Mesenchymal stem cell (in vitro differentiated cells and primary cell): ENCODE measurements around the gene FARP1.

Source experiments
- DNase-seq: peaks from one replicate; pipeline ENCODE4 v3.0.0-alpha.2; 2013
- H2AFZ ChIP-seq: one replicate; pipeline ENCODE4 v1.6.1; 2013; ENCODE audit warnings: low read depth, mild to moderate bottlenecking, control low read depth, inconsistent platforms, low read length, moderate library complexity
- H2AK5ac ChIP-seq: 2 replicates; pipeline ENCODE4 v1.6.1; 2013; ENCODE audit warnings: low read length, moderate library complexity, mild to moderate bottlenecking, inconsistent platforms; ENCODE audit not compliant: severe bottlenecking
- H2BK120ac ChIP-seq: one replicate; pipeline ENCODE4 v1.6.1; 2013; ENCODE audit warnings: low read depth, mild to moderate bottlenecking, inconsistent platforms, low read length, moderate library complexity
- H2BK12ac ChIP-seq, 2 experiments: one replicate each; pipeline ENCODE4 v1.6.1; 2013; ENCODE audit warnings: inconsistent platforms in 2 of 2, low read length in 2 of 2, mild to moderate bottlenecking in 2 of 2, moderate library complexity in 2 of 2, control low read depth in 1 of 2
- H2BK15ac ChIP-seq: one replicate; pipeline ENCODE4 v1.6.1; 2013; ENCODE audit warnings: mild to moderate bottlenecking, low read depth, inconsistent platforms; ENCODE audit not compliant: poor library complexity, severe bottlenecking
- H2BK5ac ChIP-seq: 2 replicates; pipeline ENCODE4 v1.6.1; 2013; ENCODE audit warnings: low read depth, mild to moderate bottlenecking, low read length, control low read depth, inconsistent platforms; ENCODE audit not compliant: poor library complexity, severe bottlenecking
- H3K14ac ChIP-seq, 2 experiments: one replicate each; pipeline ENCODE4 v1.6.1; 2013; ENCODE audit warnings: inconsistent platforms in 2 of 2, low read length in 2 of 2, control low read depth in 1 of 2, mild to moderate bottlenecking in 1 of 2, moderate library complexity in 1 of 2
- H3K18ac ChIP-seq, 2 experiments: one replicate each; pipeline ENCODE4 v1.6.1; 2013; ENCODE audit warnings: inconsistent platforms in 2 of 2, low read length in 2 of 2, control low read depth in 1 of 2, low read depth in 1 of 2, mild to moderate bottlenecking in 1 of 2
- H3K23ac ChIP-seq, 2 experiments: one replicate each; pipeline ENCODE4 v1.6.1; 2013; ENCODE audit warnings: inconsistent platforms in 2 of 2, low read length in 2 of 2, mild to moderate bottlenecking in 2 of 2, moderate library complexity in 2 of 2, control low read depth in 1 of 2
- H3K27ac ChIP-seq: 2 replicates; pipeline ENCODE4 v1.5.1; 2013; ENCODE audit warnings: mild to moderate bottlenecking, moderate library complexity, low read length, control low read depth, inconsistent platforms; ENCODE audit not compliant: poor library complexity, severe bottlenecking
- H3K27me3 ChIP-seq, 2 experiments: 2 replicates each; pipeline versions ENCODE4 v1.6.1 to v1.7.0; 2013; ENCODE audit warnings: low read length in 2 of 2, mild to moderate bottlenecking in 2 of 2, moderate library complexity in 2 of 2, control low read depth in 1 of 2, inconsistent platforms in 1 of 2; ENCODE audit not compliant: control insufficient read depth in 1 of 2, insufficient read depth in 1 of 2
- H3K36me3 ChIP-seq, 2 experiments: 2 replicates each; pipeline versions ENCODE4 v1.6.1 to v1.7.0; 2013; ENCODE audit warnings: low read length in 2 of 2, control low read depth in 1 of 2, inconsistent platforms in 1 of 2, low read depth in 1 of 2, mild to moderate bottlenecking in 1 of 2; ENCODE audit not compliant: insufficient read depth in 2 of 2, control insufficient read depth in 1 of 2
- H3K4ac ChIP-seq, 2 experiments: one replicate each; pipeline ENCODE4 v1.6.1; 2013; ENCODE audit warnings: inconsistent platforms in 2 of 2, low read length in 2 of 2, mild to moderate bottlenecking in 2 of 2, moderate library complexity in 2 of 2, control low read depth in 1 of 2, low read depth in 1 of 2
- H3K4me1 ChIP-seq: 2 replicates; pipeline ENCODE4 v1.6.1; 2013; ENCODE audit warnings: low read depth, low read length, control low read depth; ENCODE audit not compliant: control insufficient read depth, insufficient read depth
- H3K4me2 ChIP-seq: 2 replicates; pipeline ENCODE4 v1.6.1; 2013; ENCODE audit warnings: low read length, mild to moderate bottlenecking, inconsistent platforms; ENCODE audit not compliant: poor library complexity, severe bottlenecking
- H3K4me3 ChIP-seq, 2 experiments: 2 replicates each; pipeline versions ENCODE4 v1.5.1 to v1.7.0; 2013; ENCODE audit warnings: low read length in 2 of 2, mild to moderate bottlenecking in 2 of 2, control low read depth in 1 of 2, low read depth in 1 of 2; ENCODE audit not compliant: insufficient read depth in 1 of 2
- H3K79me1 ChIP-seq: replicated peaks from 2 replicates; pipeline ENCODE4 v1.6.1; 2013; ENCODE audit warnings: mild to moderate bottlenecking, control low read depth, low read length, inconsistent platforms; ENCODE audit not compliant: poor library complexity, severe bottlenecking
- H3K9ac ChIP-seq: 2 replicates; pipeline ENCODE4 v1.7.0; 2013; ENCODE audit warnings: mild to moderate bottlenecking, low read length, moderate library complexity
- H3K9me3 ChIP-seq: 2 replicates; pipeline ENCODE4 v1.7.0; 2013; ENCODE audit warnings: mild to moderate bottlenecking, low read length; ENCODE audit not compliant: control insufficient read depth
- H4K8ac ChIP-seq: one replicate; pipeline ENCODE4 v1.6.1; 2013; ENCODE audit warnings: inconsistent platforms, mild to moderate bottlenecking, low read length, moderate library complexity
- H4K91ac ChIP-seq: one replicate; pipeline ENCODE4 v1.6.1; 2013; ENCODE audit warnings: mild to moderate bottlenecking, low read length, inconsistent platforms
- WGBS: methylation state at CpG from one replicate; pipeline ENCODE4 v1.1.7; 2013; ENCODE audit warnings: mixed read lengths; 5-methylcytosine and 5-hydroxymethylcytosine counted together

The FARP1 gene

DNA sequence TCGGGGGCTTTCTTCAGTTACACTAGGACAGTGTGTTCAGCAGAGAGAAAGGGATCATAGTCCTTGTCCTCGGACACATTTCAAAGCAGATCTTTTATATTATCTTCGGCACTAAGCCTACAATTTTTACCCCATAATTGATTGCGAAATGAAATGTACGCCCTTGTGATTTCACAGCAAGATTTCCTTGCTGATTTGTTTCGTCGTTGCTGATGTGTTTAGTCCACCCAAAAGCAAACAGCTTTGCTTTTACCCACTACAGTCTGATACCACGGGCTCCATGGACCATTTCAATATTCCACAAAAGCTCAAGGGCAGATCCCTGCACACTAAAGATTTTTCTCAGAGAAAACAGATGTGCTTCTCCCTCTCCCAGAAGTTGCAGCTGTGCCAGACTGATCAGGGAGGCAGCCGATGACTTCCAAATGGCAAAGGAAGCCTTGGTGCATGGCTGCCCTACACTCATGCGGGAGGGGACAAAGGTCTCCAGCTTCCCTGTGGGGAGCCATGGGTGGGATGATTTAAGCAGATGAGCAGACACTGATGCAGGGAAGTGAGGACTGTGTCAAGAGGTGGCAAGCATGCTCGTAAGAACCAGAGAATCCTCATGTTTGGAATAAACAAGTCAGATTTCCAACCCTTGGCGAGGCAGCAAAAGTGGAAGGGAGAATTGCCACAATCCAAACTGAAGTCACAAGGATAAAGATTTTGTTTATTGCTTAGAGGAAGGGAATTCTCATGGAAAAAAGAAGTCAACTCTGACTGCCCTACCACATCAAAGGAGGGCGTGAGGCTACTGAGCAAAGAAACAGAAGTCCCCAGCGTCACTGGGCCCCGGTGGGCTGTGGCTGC is 353.0 kb downstream of the FARP1 start:
- H3K27me3 ChIP-seq: no peaks in the 10 kb centered on the region
- peaks cover 21 to 22% of the 10 kb centered on the region in 2 experiments for H3K36me3 ChIP-seq
- H3K14ac ChIP-seq: no peak overlapping the region
- H2BK120ac ChIP-seq: peak overlapping the region; percentile 2
- no peak overlapping the region for H2AFZ ChIP-seq
- no peak overlapping the region for H3K27ac ChIP-seq
- peak overlapping the region; percentile 85 for H3K9ac ChIP-seq
- H3K9me3 ChIP-seq: no peaks in the 10 kb centered on the region
- no peak overlapping the region for H3K4me2 ChIP-seq
- H3K23ac ChIP-seq: no peak overlapping the region
- WGBS: 77% methylated on average over 15 of the region's 15 CpGs
- H2BK15ac ChIP-seq: peak overlapping the region; percentile 29
- H3K4me3 ChIP-seq: peak overlapping the region in 1 of 2 experiments; percentile 72
- DNase-seq: peak; percentile 93
- H2AK5ac ChIP-seq: no peak overlapping the region
- H3K4ac ChIP-seq: peak overlapping the region in 1 of 2 experiments; percentile 38
- no peak overlapping the region for H4K91ac ChIP-seq
- H4K8ac ChIP-seq: no peak overlapping the region
- H3K18ac ChIP-seq: peak overlapping the region in 1 of 2 experiments; percentile 70
- peaks cover 49% of the 10 kb centered on the region for H3K79me1 ChIP-seq
- H2BK12ac ChIP-seq: peak overlapping the region in 1 of 2 experiments; percentile 80
- no peak overlapping the region for H2BK5ac ChIP-seq
- H3K4me1 ChIP-seq: peaks cover 8% of the 10 kb centered on the region

DNA sequence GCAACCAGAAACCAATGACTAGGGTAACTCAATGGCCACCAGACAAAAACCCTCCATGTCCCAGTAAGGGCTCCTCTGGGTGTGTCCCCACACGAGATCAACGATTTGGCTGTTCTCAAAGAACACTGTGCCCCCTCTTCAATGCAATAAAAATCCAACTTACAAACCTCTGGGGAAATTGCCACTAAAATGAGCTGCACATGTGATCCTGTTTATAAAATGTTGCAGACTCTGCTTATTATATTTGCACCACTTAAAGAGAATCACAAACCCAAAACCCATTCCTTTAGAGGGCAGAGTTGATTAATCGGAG is 353.5 kb downstream of the FARP1 start:
- H2BK5ac ChIP-seq: no peak overlapping the region
- H3K27me3 ChIP-seq: no peaks in the 10 kb centered on the region
- H3K4ac ChIP-seq: no peak overlapping the region
- H3K4me1 ChIP-seq: peaks cover 8% of the 10 kb centered on the region
- H3K4me2 ChIP-seq: no peak overlapping the region
- H3K36me3 ChIP-seq: peaks cover 21 to 22% of the 10 kb centered on the region in 2 experiments
- no peak overlapping the region for H2BK120ac ChIP-seq
- peak overlapping the region in 1 of 2 experiments; percentile 72 for H3K4me3 ChIP-seq
- 68% methylated on average over 3 of the region's 3 CpGs for WGBS
- H2BK15ac ChIP-seq: peak overlapping the region; percentile 29
- no peaks in the 10 kb centered on the region for H3K9me3 ChIP-seq
- H3K23ac ChIP-seq: no peak overlapping the region
- H4K91ac ChIP-seq: no peak overlapping the region
- peaks cover 48% of the 10 kb centered on the region for H3K79me1 ChIP-seq
- H2BK12ac ChIP-seq: peak overlapping the region in 1 of 2 experiments; percentile 10
- H3K18ac ChIP-seq: no peak overlapping the region
- H3K9ac ChIP-seq: peak overlapping the region; percentile 85
- H3K27ac ChIP-seq: no peak overlapping the region
- no peak overlapping the region for H2AK5ac ChIP-seq
- no peak overlapping the region for H3K14ac ChIP-seq
- H2AFZ ChIP-seq: no peak overlapping the region
- no peak overlapping the region for H4K8ac ChIP-seq
- DNase-seq: no peak

DNA sequence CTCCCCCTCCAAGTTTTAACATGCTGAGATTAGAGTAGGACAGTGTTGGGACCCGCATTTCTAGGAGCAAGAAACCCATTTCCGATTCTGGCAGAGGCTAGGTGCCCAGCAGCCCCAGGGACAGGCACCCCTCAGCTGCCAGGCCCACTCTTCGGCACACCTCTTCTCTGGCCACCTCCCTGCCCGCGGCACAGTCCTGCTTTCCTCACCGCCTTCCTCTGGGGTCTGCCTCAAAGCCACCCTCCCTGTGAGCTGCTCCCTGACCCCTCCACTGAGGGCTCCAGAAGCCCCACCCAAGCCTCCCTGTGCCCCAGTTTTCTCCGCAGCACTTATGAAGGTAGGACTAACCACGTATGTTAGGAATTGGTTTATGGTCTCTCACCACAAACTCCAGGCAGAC is 354.1 kb downstream of the FARP1 start:
- H3K4me2 ChIP-seq: no peak overlapping the region
- no peak overlapping the region for H2AFZ ChIP-seq
- H4K8ac ChIP-seq: peak overlapping the region; percentile 70
- H3K27ac ChIP-seq: no peak overlapping the region
- no peak for DNase-seq
- H3K23ac ChIP-seq: no peak overlapping the region
- H3K36me3 ChIP-seq: peaks cover 22% of the 10 kb centered on the region in 2 experiments
- H2AK5ac ChIP-seq: no peak overlapping the region
- no peak overlapping the region for H2BK120ac ChIP-seq
- H3K4me3 ChIP-seq: no peak overlapping the region
- H3K14ac ChIP-seq: peak overlapping the region in 1 of 2 experiments; percentile 19
- peak overlapping the region; percentile 85 for H3K9ac ChIP-seq
- peak overlapping the region; percentile 81 for H4K91ac ChIP-seq
- H2BK12ac ChIP-seq: peak overlapping the region in 1 of 2 experiments; percentile 17
- peaks cover 8% of the 10 kb centered on the region for H3K4me1 ChIP-seq
- H3K79me1 ChIP-seq: peaks cover 51% of the 10 kb centered on the region
- peak overlapping the region; percentile 48 for H2BK15ac ChIP-seq
- no peaks in the 10 kb centered on the region for H3K9me3 ChIP-seq
- peak overlapping the region; percentile 45 to 71 for H3K18ac ChIP-seq
- no peak overlapping the region for H2BK5ac ChIP-seq
- WGBS: 93% methylated on average over 8 of the region's 8 CpGs
- H3K4ac ChIP-seq: peak overlapping the region; percentile 65 to 68
- no peaks in the 10 kb centered on the region for H3K27me3 ChIP-seq

DNA sequence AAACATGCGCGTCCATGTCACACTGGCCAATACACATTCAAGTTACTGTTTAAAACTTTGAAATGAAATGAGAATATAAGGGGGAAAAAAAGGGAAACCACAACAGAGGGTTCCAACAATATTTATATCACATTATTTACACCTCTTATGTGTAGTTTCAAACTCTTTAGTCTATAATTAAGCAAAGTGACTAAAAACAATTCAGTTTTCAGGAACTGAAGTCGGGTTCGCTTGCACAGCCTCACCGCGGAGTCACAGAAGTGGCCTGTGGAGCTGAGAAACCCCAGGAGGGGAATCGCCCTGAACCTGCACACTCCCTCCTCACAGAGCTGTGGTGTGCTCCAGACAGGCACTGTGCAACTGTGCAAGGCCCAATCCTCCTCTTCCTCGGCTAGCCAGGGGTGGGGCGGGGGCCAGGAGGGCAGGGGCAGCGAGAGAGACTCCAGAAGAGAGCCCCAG is 358.1 kb downstream of the FARP1 start:
- Histone ChIP-seq H3K9ac (no peak overlapping the region), H2BK12ac (no peak overlapping the region), H2AFZ (no peak overlapping the region), H3K14ac (no peak overlapping the region), H3K23ac (no peak overlapping the region), H3K36me3 (peaks cover 26 to 29% of the 10 kb centered on the region in 2 experiments), H2BK5ac (no peak overlapping the region), H2BK120ac (no peak overlapping the region), H3K9me3 (no peaks in the 10 kb centered on the region), H2AK5ac (no peak overlapping the region), H3K27ac (no peak overlapping the region), H3K4me1 (peaks cover 11% of the 10 kb centered on the region), H3K4me2 (no peak overlapping the region), H2BK15ac (no peak overlapping the region), H3K4ac (no peak overlapping the region), H3K18ac (no peak overlapping the region), H3K4me3 (no peak overlapping the region), H3K27me3 (no peaks in the 10 kb centered on the region), H4K8ac (no peak overlapping the region), H4K91ac (no peak overlapping the region), H3K79me1 (peaks cover 54% of the 10 kb centered on the region)
- no peak for DNase-seq
- WGBS: 100% methylated on average over 8 of the region's 10 CpGs
